Caco-2 (cell line): ENCODE results near the gene SORCS2. TPM values are rescaled to one million over a fixed set of nuclear protein-coding genes. Genes with fewer than 3 reads are reported as not detected.

Experiments
- BruUV-seq: library from RNA; stranded (reverse); fragments of 400-500 nt; replicated peaks from 2 replicates; lab custom pipeline; 2021; lab: Mats Ljungman, UMichigan
- CTCF ChIA-PET: fragments of 300-600 bp; sonication (Branson Sonifier 250); formaldehyde crosslinking; loops from one replicate; lab custom pipeline; 2022; ENCODE audit warnings: antibody characterized with exemption; lab: Charles Lee
- POLR2A ChIA-PET: fragments of 300-600 bp; sonication (Branson Sonifier 250); formaldehyde crosslinking; loops from one replicate; lab custom pipeline; 2022; ENCODE audit warnings: antibody characterized with exemption; lab: Charles Lee
- DNase-seq, 2 experiments: peaks; one replicate each; pipeline versions ENCODE4 v3.0.0 to v3.0.0-alpha.2; 2020 to 2022
- H3K27me3 ChIP-seq: replicated peaks from 2 replicates; pipeline ENCODE4 v1.6.0; 2011; ENCODE audit warnings: low read length; ENCODE audit not compliant: control insufficient read depth, insufficient read depth
- H3K36me3 ChIP-seq: 2 replicates; pipeline ENCODE4 v1.5.1; 2011; ENCODE audit warnings: low read length; ENCODE audit not compliant: control insufficient read depth, insufficient read depth
- H3K4me1 ChIP-seq: fragments of 250-450 bp; sonication (Bioruptor Pico); 2 replicates; pipeline ENCODE4 v1.5.1; 2020; ENCODE audit warnings: mild to moderate bottlenecking
- H3K4me3 ChIP-seq: 2 replicates; pipeline ENCODE4 v1.5.1; 2011; ENCODE audit warnings: low read depth, mild to moderate bottlenecking, control low read depth, low read length
- H3K9me3 ChIP-seq: fragments of 250-450 bp; sonication (Bioruptor Pico); 2 replicates; pipeline ENCODE4 v1.5.1; 2020; ENCODE audit warnings: mild to moderate bottlenecking, moderate library complexity
- H3K27ac Mint-ChIP-seq: one replicate; pipeline ENCODE4 v1.8.0; 2022; ENCODE audit warnings: mixed read lengths; ENCODE audit not compliant: unreplicated experiment
- H3K27me3 Mint-ChIP-seq: one replicate; pipeline ENCODE4 v1.8.0; 2022; ENCODE audit warnings: mixed read lengths; ENCODE audit not compliant: insufficient read depth, unreplicated experiment
- H3K36me3 Mint-ChIP-seq: one replicate; pipeline ENCODE4 v1.8.0; 2022; ENCODE audit warnings: mild to moderate bottlenecking, mixed read lengths; ENCODE audit not compliant: insufficient read depth, unreplicated experiment
- H3K4me1 Mint-ChIP-seq: one replicate; pipeline ENCODE4 v1.8.0; 2022; ENCODE audit warnings: low read depth, mixed read lengths; ENCODE audit not compliant: unreplicated experiment
- H3K4me3 Mint-ChIP-seq: one replicate; pipeline ENCODE4 v1.8.0; 2022; ENCODE audit warnings: mild to moderate bottlenecking, moderate library complexity, mixed read lengths; ENCODE audit not compliant: unreplicated experiment
- H3K9me3 Mint-ChIP-seq: one replicate; pipeline ENCODE4 v1.8.0; 2022; ENCODE audit warnings: mixed read lengths; ENCODE audit not compliant: unreplicated experiment
- intact Hi-C: fragments of 100-400 bp; cut with micrococcal nuclease; formaldehyde crosslinking; loops from one replicate; pipeline ENCODE4 v1.10.0; 2022; ENCODE audit not compliant: unreplicated experiment
- total RNA-seq: library from RNA; stranded (reverse); gene quantifications from 2 replicates; pipeline ENCODE4 v1.2.3, GENCODE V29; 2022
- TF ChIP-seq, protein P1 (sequence below), 2 experiments: fragments of 200-600 bp in 1 of 2; IDR thresholded peaks; 1 replicate in 1 of 2; 2 replicates in 1 of 2; pipeline versions ENCODE4 v1.5.1 to v1.8.0; 2011 to 2022; ENCODE audit warnings: antibody characterized with exemption in 1 of 2, control low read depth in 1 of 2, inconsistent platforms in 1 of 2, low read depth in 1 of 2, low read length in 1 of 2, mild to moderate bottlenecking in 1 of 2, moderate library complexity in 1 of 2; ENCODE audit not compliant: insufficient read depth in 1 of 2, severe bottlenecking in 1 of 2, unreplicated experiment in 1 of 2

SORCS2 gene
- total RNA-seq, 1 experiment from 2014 or later, result 1.6 TPM

DNA sequence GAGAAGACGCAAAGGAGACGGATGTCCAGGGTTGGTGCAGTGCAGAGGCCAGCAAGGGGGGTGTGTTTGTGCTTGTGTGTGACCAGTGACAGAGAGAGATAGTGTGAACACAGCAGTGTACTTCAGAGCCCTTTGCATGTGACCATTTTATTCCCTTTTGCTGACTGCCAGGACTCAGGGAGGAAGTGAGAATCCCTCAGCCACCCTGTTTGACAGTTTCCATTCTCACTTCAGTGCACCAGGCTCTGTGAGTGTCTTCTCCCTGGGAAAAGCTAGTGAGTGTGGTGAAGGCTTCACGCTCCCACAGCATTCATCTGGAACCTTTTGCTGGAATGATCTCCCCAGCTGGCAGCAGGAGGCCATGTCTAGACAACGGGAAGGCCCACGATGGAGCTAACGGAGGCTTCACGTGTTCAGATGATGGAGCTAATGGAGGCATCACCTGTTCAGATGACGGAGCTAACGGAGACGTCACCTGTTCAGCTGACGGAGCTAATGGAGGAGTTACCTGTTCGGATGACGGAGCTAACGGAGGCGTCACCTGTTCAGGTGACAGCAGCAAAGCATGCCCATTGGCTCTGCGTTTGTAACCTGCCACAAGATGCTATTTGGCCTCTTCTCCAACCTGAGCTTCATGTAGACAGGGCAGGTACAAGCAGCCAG is 551.9 kb downstream of the SORCS2 start:
- ChIA-PET POLR2A (no interaction called here), CTCF (interaction anchor here (0.7 kb wide), 1 partner anchor 17 kb away, joined by 3 read pairs; no protein-coding TSS in a partner anchor)
- Mint-ChIP-seq H3K36me3 (peaks cover 30% of the 10 kb centered on the region), H3K4me1 (peaks cover 29% of the 10 kb centered on the region), H3K27ac (peak overlapping the region; percentile 53), H3K4me3 (no peak overlapping the region), H3K27me3 (no peaks in the 10 kb centered on the region), H3K9me3 (no peaks in the 10 kb centered on the region)
- intact Hi-C loops, result no loop called here
- TF ChIP-seq, protein P1, sequence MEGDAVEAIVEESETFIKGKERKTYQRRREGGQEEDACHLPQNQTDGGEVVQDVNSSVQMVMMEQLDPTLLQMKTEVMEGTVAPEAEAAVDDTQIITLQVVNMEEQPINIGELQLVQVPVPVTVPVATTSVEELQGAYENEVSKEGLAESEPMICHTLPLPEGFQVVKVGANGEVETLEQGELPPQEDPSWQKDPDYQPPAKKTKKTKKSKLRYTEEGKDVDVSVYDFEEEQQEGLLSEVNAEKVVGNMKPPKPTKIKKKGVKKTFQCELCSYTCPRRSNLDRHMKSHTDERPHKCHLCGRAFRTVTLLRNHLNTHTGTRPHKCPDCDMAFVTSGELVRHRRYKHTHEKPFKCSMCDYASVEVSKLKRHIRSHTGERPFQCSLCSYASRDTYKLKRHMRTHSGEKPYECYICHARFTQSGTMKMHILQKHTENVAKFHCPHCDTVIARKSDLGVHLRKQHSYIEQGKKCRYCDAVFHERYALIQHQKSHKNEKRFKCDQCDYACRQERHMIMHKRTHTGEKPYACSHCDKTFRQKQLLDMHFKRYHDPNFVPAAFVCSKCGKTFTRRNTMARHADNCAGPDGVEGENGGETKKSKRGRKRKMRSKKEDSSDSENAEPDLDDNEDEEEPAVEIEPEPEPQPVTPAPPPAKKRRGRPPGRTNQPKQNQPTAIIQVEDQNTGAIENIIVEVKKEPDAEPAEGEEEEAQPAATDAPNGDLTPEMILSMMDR (IDR thresholded peaks at IDR 0.05; ENCODE audit: insufficient read depth in 1 of 2, low read depth in 1 of 2, low read length in 1 of 2, severe bottlenecking in 1 of 2, unreplicated experiment in 1 of 2), result no peak
- BruUV-seq, result no TSS peak
- Histone ChIP-seq H3K36me3 (no peaks in the 10 kb centered on the region), H3K4me3 (no peak overlapping the region), H3K27me3 (no peaks in the 10 kb centered on the region), H3K9me3 (no peaks in the 10 kb centered on the region), H3K4me1 (peaks cover 24% of the 10 kb centered on the region)
- DNase-seq, result no peak

DNA sequence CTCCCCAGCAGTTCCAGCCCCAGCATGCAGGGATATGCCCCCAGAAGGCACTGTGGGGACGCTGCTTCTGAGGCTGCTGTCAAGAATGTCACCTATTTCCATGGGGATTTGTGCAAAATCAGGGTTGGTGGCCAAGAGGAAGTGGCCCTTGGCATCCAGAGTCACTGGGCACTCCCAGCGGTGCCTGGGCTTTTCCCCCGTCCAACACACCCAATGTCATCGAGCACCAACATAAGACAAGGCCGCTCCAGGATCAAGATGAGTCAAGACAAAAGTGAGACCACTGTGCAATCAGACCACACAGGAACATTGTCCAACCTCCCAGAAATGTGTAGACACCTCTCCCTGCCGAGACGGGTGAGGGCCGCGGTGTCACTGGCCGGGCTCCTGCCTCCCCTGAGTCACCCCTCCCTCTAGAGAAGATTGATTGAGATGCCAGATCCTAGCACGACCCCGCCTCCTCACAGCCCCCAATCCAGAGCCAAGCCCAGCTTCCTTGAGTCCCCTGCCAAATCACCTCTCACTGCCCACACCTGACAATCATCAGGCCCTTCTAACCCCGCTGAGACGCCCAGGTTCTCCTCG is 553.1 kb downstream of the SORCS2 start:
- Mint-ChIP-seq H3K9me3 (no peaks in the 10 kb centered on the region), H3K27ac (peak overlapping the region; percentile 53), H3K4me3 (no peak overlapping the region), H3K4me1 (peaks cover 40% of the 10 kb centered on the region), H3K27me3 (no peaks in the 10 kb centered on the region), H3K36me3 (peaks cover 41% of the 10 kb centered on the region)
- TF ChIP-seq, protein P1 (IDR thresholded peaks at IDR 0.05; ENCODE audit: insufficient read depth in 1 of 2, low read depth in 1 of 2, low read length in 1 of 2, severe bottlenecking in 1 of 2, unreplicated experiment in 1 of 2), result no peak
- no peaks in the 10 kb centered on the region for H3K9me3 ChIP-seq
- intact Hi-C loops, result no loop called here
- ChIA-PET CTCF (interaction anchor here (0.6 to 0.7 kb wide), 2 partner anchors 16 to 466 kb away, joined by 3 read pairs; no protein-coding TSS in a partner anchor), POLR2A (no interaction called here)
- no peaks in the 10 kb centered on the region for H3K27me3 ChIP-seq
- no peak overlapping the region for H3K4me3 ChIP-seq
- H3K36me3 ChIP-seq, result no peaks in the 10 kb centered on the region
- peaks cover 31% of the 10 kb centered on the region for H3K4me1 ChIP-seq
- DNase-seq, result no peak
- no TSS peak for BruUV-seq

DNA sequence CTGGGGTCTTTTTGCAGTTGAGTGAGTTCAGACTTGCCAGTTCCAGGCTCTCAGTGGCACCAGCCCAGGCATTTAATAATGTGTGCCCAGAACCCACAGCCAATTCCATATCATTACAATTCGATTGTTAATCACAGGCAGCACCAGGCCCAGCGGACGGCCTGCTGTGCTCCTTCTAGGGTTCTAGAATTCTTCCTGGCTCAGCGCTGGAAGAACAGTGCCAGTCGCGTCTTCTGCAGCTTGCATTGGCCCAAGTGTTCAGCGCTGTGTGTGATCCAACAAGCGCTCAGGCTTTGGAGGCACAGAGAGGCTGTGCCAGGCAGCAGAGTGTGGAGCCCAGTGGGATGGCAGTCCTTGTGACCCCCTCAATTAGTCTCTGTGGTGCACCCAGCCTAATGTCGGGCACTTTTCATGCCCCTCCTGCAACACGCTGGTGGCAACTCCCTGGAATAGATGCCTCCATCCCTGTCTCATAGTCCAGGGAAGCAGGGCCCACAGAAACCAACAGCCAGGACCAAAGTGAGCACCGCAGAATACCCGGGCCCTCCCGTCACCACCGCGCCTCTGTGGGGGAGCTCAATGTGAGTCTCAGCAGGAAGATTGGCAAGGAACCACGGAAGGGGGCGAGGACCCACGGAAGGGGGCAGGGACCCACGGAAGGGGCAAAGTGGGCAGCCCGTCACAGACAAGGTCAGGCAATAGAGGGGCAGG is 554.2 kb downstream of the SORCS2 start:
- TF ChIP-seq, protein P1 (IDR thresholded peaks at IDR 0.05; ENCODE audit: insufficient read depth in 1 of 2, low read depth in 1 of 2, low read length in 1 of 2, severe bottlenecking in 1 of 2, unreplicated experiment in 1 of 2), result no peak
- no peak overlapping the region for H3K4me3 ChIP-seq
- intact Hi-C loops, result no loop called here
- DNase-seq, result no peak
- CTCF ChIA-PET, result no interaction called here
- H3K27me3 ChIP-seq, result no peaks in the 10 kb centered on the region
- Mint-ChIP-seq H3K27me3 (no peaks in the 10 kb centered on the region), H3K36me3 (peaks cover 50% of the 10 kb centered on the region), H3K4me3 (no peak overlapping the region), H3K9me3 (no peaks in the 10 kb centered on the region), H3K27ac (peak overlapping the region; percentile 62), H3K4me1 (peaks cover 51% of the 10 kb centered on the region)
- H3K9me3 ChIP-seq, result no peaks in the 10 kb centered on the region
- peaks cover 42% of the 10 kb centered on the region for H3K4me1 ChIP-seq
- POLR2A ChIA-PET, result no interaction called here
- BruUV-seq, result no TSS peak
- no peaks in the 10 kb centered on the region for H3K36me3 ChIP-seq
